Germinal center (tissue), 1 donor: ENCODE results near the gene MANEAL.
"Not testable (repeated sequence)": the region's sequence is repeated elsewhere in the genome, so short reads cannot be mapped to it uniquely, and the experiment has no call there.

Experiments
- DNase-seq: peaks from one replicate; pipeline ENCODE4 v3.0.0; 2012; ENCODE audit warnings: mixed read lengths, low spot score

Gene MANEAL, protein sequence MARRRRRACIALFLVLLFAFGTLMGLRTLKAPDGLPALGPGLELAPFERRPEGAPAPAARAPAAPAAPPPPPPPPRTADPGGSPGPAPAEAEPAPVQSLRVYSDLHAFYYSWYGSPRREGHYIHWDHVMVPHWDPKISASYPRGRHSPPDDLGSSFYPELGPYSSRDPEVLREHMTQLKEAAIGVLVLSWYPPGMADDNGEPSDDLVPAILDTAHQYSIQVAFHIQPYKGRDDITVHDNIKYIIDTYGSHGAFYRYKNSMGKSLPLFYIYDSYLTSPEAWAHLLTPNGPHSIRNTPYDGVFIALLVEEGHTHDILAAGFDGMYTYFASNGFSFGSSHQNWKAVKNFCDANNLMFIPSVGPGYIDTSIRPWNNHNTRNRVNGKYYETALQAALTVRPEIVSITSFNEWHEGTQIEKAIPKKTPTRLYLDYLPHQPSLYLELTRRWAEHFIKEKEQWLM

DNA sequence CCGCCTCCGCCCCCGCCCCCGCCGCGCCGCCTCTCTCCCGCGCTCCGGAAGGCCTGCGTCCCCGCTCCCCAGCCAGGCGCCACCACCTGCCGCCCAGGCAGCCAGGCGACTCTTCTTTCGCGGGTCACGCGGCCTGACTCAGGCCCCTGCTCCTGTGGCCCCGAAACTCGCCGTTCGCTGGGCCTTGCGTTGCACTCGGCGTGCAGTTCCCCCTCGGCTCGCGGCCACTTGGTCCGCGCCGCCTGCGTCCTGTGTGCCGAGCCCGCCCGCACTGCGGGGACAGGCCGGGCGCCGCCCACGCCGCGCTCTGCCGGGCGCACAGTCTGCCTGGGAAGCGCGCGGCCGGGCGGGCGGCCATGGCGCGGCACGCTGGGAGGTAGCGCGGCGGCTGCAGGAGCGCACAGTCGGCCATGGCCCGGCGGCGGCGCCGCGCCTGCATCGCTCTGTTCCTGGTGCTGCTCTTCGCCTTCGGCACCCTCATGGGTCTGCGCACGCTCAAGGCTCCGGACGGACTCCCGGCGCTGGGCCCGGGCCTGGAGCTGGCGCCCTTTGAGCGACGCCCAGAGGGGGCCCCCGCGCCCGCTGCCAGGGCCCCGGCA, at the start of gene MANEAL:
MANEAL (plus strand) TSS at position 75 of the 599 bp plus-strand sequence; CDS start at position 411, 336 bp downstream.
- DNase-seq: peak; percentile 67

DNA sequence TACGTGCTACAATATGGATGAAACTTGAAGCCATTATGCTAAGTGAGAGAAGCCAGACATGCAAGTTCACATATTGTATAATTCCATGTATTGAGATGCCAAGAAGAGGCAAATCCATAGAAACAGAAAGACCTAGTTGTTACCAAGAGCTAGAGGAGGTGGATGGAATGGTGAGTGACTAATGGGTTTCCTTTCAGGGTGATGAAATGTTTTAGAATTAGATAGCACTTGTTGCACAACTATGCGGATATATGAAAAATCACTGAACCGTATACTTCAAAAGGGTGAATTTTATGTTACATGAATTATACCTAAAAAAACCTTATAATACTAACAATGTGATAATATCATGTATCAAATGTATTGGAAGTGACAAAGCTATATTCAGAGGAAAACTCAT, 46.8 kb upstream of the MANEAL start:
- no peak for DNase-seq

DNA sequence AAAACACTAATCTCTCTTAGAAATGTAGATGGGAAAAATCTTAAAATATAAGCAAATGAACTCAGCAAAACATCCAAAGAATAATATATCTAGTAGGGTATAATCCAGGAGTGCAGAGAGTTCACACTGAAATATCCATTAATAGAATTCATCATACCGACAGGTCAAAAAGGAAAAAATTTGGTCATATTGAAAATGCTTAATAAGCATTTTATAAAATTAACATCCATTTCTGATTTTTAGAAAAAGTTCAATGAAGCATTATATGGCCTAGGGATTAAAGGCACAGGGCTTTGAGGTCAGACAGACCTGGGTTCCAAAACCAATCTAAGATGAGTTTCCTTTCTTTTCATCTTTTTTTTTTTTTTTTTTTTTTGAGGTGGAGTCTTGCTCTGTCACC, 45.1 kb upstream of the MANEAL start:
- DNase-seq: no peak

DNA sequence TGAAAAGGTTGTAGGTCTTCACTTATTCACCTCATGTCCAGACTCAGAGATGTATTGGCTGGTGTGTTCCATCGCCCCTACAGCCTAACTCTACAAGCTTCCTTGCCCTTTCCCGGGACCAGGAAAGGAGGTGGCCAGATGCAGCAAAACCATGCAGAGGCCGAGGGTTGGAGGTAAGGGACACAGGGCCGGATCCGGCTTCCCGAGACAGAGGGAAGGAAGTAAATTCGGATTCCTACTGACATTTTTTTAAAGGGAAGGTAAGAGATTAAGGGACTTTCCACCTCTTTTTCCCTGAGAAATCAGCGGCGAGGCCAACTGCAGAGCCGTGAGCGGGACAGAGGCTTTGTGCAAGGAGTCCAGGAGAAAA, 41.4 kb upstream of the MANEAL start:
- no peak for DNase-seq

DNA sequence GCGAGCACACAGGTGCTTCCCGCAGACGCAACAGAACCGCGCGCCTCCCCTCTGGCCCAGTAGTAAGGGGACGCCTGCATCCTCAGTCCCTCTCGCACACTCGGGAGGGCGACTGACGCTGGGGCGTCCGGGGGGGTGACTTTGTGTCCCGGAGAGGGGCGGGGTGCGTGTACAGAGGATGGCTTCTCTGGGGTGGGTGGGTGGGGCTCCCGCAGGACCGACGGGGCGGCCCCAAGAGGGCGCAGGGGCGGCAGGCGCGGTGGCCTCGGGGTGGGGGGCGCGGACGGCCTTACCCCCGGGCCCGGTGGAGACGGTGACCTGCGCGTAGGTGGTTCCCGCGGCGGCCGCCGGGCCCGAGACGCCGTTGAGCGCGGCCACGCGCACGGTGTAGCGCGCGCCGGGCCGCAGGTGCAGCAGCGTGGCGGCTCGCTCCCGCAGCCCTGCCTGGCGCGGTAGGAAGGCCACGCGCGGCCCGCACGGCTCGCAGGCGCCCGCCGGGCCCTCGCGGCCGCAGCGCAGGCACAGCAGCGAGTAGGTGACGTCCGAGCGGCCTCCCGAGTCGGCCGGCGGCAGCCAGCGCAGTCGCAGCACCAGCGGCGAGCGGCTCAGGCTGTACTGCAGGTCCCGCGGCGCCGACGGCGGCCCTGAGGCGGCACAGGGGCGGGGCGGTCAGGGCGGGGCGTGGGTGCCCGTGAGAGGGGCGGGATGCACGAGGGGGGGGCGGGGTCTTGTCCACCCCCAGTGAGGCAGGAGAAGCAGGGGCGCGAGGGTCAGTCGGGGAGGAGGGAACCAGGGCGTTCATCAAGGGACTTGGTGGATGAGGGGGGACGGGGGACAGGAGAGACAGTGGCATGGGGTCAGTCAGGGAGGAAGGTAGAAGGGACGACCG, 40.8 kb upstream of the MANEAL start:
- DNase-seq: peak; percentile 40

DNA sequence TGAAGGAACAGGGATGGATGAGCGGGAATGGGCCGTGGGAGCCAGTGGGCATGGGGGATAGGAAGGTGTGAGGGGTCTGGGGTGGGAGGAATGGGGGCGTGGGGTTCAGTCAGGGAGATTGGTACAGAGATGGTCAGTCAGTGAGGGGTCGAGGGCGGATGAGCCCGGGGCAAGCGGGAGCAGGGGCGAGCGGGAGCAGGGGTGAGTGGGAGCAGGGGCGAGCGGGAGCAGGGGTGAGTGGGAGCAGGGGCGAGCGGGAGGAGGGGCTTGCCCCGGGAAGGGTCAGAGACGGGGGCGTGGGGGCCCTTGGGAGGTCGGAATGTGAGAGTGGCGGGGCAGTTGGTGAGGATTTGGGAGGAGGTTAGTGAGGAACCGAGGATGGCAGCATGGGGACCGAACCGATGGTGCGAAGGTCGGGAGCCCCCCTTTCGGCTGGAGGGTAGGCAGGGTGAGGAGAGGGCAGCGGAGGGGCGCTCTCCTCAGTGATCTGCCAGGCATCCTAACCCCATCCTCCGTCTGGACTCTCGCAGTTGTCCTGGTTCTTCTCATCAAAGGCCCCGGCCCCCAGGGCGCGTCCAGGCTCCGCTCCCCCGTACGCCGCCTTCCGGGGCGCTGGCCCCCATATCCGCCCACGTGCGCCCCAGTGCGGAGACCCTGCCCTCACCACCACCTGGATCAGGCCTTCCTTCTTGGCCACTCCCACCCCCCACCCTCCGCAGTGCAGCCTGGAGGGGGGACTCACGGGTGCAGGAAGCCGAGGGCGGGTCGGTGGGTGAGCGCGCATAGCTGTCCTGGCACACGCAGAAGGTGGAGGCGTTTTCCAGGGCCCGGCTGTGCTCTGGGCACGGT, 40.0 kb upstream of the MANEAL start:
- DNase-seq: no peak

DNA sequence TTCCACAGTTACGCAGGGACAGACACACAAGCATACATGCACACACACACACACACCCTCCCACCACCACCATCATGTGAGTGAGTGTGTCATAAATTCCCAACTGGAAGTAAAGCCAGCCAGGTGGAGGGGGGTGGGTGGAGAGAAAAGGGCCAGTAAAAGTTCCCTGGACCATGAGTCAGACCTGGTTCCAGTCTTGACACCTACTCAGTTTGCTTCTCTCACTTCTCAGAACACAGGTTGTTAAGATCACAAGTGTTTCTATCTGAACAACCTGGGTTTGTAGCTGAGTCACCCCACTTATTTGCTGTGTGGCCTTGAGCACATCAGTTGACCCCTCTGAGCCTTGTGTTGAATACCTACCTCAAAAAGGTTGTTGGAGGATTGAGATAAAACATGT, 38.4 kb upstream of the MANEAL start:
- no peak for DNase-seq

DNA sequence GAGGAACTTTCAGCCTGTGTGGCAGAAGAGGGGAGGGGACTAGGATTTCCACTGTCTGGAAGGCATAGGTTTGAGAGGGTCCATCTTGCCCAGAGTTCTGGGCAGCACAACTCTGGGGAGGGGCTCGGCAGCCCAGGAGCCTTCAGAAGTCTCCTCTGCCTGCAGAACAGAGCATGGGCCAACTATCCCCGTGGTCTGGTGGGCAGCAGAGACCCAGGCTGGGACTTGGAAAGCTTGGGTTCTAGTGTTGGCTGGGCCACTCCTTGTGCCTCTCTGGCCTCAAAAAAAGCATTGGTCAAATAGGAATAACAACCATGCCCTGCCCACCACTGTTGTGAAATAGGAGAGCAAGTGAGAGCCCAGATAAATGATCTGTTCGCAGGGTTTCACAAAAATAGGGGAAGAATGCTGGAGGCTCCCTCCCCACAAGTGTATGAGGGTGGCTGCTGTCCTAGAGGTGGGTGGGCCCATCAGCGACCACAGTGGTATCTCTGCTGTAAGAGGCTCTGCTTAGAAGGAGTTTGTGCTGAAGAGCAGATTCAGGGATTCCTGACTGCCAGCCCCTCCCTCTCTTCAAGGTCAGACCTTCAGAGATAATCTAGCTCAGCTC, 37.6 kb upstream of the MANEAL start:
- no peak for DNase-seq

DNA sequence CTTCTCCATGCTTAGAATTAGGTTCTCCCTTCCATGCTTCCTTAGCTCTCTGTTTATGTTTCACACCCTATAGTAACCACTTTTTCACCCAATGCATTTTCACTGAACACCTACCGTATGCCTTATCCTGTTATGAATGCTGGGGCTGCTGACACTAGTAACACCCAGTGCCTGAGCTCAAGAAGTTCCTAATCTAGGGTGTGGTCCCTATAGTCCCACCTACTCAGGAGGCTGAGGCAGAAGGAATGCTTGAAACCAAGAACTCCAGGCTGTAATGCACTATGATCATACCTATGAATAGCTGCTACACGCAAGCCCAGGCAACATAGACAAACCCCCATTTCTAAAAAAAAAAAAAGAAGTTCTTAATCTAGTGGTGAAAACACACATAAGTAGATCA, 34.2 kb upstream of the MANEAL start:
- no peak for DNase-seq

DNA sequence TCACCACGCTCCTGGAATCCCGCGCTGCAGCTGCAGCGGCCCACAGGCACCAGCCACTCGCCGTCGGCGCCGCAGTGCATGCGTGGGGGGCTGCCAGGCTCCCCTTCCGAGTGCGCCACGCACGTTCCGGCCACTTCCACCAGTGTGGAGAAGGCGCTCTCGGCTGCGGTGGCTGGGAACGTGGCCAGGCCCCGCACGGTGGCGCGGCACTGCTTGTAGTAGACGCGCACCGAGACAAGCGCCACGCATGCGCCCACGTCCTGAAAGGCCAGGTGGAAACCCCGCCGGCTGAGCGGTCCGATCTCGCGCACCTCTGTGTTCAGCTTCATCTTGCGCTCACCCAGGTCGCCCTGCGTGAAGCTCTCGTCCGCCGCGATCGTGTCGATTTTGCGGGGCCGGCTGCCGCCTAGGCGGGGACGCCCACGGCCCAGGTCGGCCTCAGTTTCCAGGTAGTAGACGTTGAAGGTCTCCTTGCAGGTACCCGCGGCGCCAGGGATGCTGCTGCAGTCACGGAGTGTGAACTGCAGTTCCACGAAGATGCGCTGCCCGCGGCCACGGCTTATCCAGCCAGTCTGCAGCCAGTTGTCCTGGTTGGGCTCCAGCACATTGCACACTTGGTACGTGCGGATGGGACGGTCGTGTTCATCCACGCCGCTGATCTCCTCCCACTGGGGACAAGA, 32.1 kb upstream of the MANEAL start:
- no peak for DNase-seq

DNA sequence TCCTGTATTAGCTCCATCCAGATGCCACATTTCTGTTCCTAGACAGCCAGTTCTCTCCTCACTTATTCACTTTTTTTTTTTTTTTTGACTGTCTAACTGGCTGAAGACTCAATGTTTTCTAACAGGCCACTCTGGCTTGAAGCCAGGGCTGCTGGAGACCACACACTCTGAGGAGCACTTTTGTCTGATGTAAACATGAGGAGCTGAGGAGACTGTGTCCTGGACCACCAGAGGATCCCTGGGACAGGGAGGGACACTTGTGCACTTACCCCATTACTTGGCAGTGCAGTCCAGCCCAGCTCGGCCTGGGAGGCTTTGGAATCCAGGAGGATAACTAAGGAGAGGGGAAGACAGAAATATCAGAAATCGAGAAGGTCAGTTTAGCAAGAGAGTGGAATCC, 31.1 kb upstream of the MANEAL start:
- no peak for DNase-seq

DNA sequence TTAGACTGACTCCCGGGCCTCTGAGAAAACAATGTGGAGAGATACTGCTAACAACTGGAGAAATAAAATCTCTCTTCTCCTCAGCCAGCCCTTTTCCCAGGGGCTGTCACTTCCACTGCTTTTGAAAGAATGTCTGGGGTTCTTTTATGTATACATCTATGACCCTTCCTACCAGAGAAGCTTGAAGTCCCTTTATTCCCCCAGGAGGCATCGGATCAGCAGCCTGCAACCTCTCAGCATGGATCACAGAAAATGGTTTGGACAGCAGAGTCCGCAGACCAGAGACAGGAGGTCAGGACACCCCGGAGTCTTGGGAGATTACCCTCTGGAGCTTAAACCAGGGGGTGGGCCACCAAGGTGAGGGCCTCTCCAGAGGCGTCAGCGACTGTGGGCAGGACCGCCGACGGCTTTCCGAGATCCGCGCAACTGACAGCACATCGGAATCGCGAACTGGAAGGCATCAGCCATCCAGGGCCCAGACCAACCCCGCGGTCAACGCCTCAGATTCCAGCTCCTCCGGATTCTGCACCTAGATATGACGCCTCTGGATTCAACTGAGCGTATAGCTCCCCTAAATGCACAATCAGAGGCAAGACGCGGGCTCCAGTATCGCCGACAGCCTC, 29.7 kb upstream of the MANEAL start:
- no peak for DNase-seq

DNA sequence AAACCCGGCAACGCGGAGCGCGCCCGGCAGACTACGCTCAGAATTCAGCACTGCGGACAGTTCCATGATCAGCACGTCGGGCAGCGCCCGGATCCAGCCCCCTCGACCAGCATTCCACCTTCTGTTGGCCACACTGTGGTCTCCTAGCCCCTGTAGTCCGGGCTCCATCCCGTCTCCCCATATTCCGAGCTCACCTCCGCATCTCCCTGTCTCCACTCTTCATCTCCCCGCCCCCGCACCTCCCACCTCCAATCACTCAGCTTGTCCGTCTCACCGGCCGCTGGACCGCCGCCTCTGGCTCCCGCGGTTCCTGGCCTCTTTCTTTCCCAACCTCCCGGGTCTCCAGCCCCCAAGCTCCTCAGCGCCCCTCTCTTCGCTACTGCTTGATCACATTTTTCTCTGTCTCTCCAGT, 29.2 kb upstream of the MANEAL start:
- peak; percentile 50 for DNase-seq

DNA sequence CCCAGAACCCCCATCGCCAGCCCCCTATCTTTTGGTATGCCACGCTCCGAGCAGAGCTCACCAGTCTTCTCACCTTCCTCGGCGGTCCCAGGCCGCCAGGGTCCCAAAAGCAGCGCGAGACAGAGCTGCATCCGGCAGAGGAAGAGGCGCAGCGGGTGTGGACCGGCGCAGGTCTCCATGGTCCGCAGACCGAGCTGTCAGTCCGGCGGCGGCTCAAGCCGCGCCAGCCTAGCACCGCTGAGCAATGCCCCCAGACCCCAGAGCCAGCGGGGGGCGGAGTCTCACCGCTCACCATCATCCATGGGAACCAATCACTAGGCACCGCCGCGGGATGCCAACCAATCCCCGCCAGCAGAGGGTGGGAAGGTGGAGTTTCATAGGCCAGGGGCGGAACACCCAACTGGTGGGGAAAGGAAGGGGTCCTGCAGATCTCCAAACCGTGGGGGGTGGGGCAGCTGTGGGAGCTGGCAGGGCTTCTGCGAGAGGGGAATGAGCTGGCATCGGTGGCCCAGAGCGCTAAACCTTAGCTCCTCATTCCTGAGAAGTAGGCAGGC, 28.7 kb upstream of the MANEAL start, which contains the start of gene EPHA10:
EPHA10 (minus strand) TSS at position 233 of the 554 bp plus-strand sequence; CDS start at position 179, 54 bp downstream.
- DNase-seq: no peak

DNA sequence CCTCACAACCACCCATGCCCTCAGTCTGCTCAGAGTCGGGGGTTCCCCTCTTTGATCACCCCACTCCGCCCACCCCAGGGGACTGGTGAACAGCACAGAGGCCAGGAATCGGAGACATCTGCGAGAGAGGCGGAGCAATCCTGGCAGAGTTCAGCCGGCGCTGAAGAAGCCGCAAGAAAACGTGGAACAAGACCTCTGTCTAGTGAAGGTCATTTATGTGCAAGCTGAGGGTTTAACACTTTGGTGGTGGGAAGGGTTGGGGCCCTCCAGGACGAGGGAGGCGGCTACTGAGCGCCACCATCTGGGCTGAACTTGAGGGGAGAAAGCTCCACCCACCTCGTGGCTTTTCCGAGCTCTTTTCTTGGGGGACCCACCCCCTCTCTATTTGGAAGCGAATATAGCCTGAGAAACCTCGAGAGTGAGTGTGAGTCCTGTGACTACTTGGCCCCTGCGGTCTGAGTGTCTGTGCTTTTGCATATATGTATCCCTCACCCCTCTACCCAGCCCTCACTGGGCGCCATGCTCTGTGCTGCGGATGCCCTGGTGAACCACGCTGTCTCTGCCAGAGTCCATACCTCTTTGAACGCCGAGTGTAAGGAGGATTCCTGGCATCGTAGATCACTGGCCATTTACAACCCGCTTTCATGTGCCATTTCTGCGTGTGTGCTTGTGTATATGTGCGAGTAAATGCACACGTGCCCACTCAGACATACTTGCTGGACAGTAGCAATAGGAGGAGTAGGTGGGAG, 27.6 kb upstream of the MANEAL start:
- DNase-seq: no peak

DNA sequence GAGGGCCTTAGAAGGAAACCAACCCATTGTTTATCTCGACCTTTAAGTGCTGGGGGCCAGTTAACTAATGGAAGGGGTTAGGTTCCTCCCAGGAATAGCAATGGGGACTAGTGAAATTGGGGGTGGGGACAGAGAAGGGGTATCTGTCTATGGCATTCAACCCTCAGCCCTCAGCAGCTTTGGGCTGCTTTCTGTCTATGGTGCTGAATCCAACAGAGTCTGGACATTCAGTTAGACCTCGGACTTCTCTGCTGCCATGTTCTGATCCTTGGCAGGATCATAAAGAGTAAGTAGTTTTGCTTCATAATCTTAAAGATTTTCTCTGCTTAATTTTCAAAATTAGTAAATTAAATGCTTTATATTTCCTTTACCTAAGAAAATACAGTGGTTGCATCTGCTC, 26.2 kb upstream of the MANEAL start:
- DNase-seq: no peak

DNA sequence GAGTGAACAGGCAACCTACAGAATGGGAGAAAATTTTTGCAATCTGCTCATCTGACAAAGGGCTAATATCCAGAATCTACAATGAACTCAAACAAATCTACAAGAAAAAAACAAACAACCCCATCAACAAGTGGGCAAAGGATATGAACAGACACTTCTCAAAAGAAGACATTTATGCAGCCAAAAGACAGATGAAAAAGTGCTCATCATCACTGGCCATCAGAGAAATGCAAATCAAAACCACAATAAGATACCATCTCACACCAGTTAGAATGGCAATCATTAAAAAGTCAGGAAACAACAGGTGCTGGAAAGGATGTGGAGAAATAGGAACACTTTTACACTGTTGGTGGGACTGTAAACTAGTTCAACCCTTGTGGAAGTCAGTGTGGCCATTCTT, 22.2 kb upstream of the MANEAL start:
- DNase-seq: not testable (repeated sequence)

DNA sequence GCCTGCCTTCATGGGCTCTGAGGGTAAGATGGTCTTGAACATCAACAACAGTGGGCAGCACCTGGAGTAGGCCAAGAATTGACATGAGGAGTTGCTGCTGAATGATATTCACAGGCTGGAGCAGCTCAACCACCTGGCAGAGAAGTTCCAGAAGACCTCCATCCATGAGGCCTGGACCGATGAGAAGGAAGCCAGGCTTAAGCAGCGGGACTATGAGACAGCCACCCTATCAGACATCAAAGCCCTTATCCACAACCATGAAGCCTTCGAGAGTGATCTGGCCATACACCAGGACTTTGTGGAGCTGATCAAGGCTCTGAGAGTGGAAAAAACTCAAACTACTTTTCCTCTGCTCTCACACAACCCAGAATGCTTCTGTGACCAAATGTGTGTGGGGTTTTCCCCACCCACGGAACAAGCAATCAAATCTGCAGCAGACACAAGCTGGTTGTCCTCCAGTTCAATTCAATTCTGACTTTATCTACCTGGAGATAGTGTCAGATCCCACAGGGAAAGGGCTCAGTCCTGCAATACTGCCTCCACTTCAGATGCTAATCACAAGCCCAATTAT, 16.6 kb upstream of the MANEAL start:
- DNase-seq: no peak

DNA sequence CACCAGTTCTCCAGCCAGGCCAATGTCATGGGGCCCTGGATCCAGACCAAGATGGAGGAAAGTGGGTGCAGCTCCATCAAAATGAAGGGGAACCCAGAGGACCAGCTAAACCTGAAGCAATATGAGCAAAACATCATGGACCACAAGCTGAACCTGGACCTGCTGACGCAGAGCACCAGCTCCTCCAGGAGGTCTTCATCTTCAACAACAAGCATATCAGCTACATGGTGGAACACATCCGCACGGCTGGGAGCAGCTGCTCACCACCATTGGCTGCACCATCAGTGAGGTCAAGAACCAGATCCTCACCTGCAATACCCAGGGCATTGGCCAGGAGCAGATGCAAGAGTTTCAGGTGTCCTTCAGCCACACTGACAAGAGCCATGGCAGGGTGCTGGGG, 15.0 kb upstream of the MANEAL start:
- DNase-seq: no peak
